ENCODE results near the gene BTK.
"Not testable (repeated sequence)": the region's sequence is repeated elsewhere in the genome, so short reads cannot be mapped to it uniquely, and the experiment has no call there.

BTK gene

GRCh38 chrX:101362757-101363156 lies 23.2 kb downstream of the BTK start:
- H3K4me1 ChIP-seq (ENCODE audit: control insufficient read depth, low read depth, low read length) = no peaks in the 10 kb centered on the region
- no peak overlapping the region for H3K4me3 ChIP-seq (ENCODE audit: low read length)
- no peak overlapping the region for H3K27ac ChIP-seq (ENCODE audit: low read length)
- no peaks in the 10 kb centered on the region for H3K36me3 ChIP-seq (ENCODE audit: control insufficient read depth, low read depth, low read length)
- H3K27me3 ChIP-seq (ENCODE audit: control insufficient read depth, insufficient read depth, low read length) = no peaks in the 10 kb centered on the region
- H3K9ac ChIP-seq (ENCODE audit: low read length) = no peak overlapping the region
- no peaks in the 10 kb centered on the region for H3K9me3 ChIP-seq (ENCODE audit: control insufficient read depth, low read depth, low read length)

- Histone ChIP-seq H3K27me3 (ENCODE audit: control insufficient read depth, insufficient read depth, low read length) (no peaks in the 10 kb centered on the region), H3K9ac (ENCODE audit: low read length) (no peak overlapping the region), H3K4me3 (ENCODE audit: low read length) (no peak overlapping the region), H3K9me3 (ENCODE audit: control insufficient read depth, low read depth, low read length) (no peaks in the 10 kb centered on the region), H3K4me1 (ENCODE audit: control insufficient read depth, low read depth, low read length) (no peaks in the 10 kb centered on the region), H3K36me3 (ENCODE audit: control insufficient read depth, low read depth, low read length) (no peaks in the 10 kb centered on the region), H3K27ac (ENCODE audit: low read length) (no peak overlapping the region)
Observed at GRCh38 chrX:101362116-101362515, 23.9 kb downstream of the BTK start.

GRCh38 chrX:101360390-101360789 lies 25.6 kb downstream of the BTK start:
- Histone ChIP-seq H3K4me1 (ENCODE audit: control insufficient read depth, low read depth, low read length) (no peaks in the 10 kb centered on the region), H3K4me3 (ENCODE audit: low read length) (no peak overlapping the region), H3K36me3 (ENCODE audit: control insufficient read depth, low read depth, low read length) (no peaks in the 10 kb centered on the region), H3K9ac (ENCODE audit: low read length) (no peak overlapping the region), H3K27ac (ENCODE audit: low read length) (no peak overlapping the region), H3K9me3 (ENCODE audit: control insufficient read depth, low read depth, low read length) (no peaks in the 10 kb centered on the region), H3K27me3 (ENCODE audit: control insufficient read depth, insufficient read depth, low read length) (no peaks in the 10 kb centered on the region)

GRCh38 chrX:101359966-101360365 lies 26.0 kb downstream of the BTK start:
- no peak overlapping the region for H3K27ac ChIP-seq (ENCODE audit: low read length)
- H3K9me3 ChIP-seq (ENCODE audit: control insufficient read depth, low read depth, low read length) = no peaks in the 10 kb centered on the region
- H3K4me3 ChIP-seq (ENCODE audit: low read length) = no peak overlapping the region
- no peaks in the 10 kb centered on the region for H3K27me3 ChIP-seq (ENCODE audit: control insufficient read depth, insufficient read depth, low read length)
- no peak overlapping the region for H3K9ac ChIP-seq (ENCODE audit: low read length)
- H3K4me1 ChIP-seq (ENCODE audit: control insufficient read depth, low read depth, low read length) = no peaks in the 10 kb centered on the region
- no peaks in the 10 kb centered on the region for H3K36me3 ChIP-seq (ENCODE audit: control insufficient read depth, low read depth, low read length)

- no peak overlapping the region for H3K4me3 ChIP-seq (ENCODE audit: low read length)
- no peaks in the 10 kb centered on the region for H3K36me3 ChIP-seq (ENCODE audit: control insufficient read depth, low read depth, low read length)
- H3K4me1 ChIP-seq (ENCODE audit: control insufficient read depth, low read depth, low read length) = no peaks in the 10 kb centered on the region
- H3K9ac ChIP-seq (ENCODE audit: low read length) = no peak overlapping the region
- no peaks in the 10 kb centered on the region for H3K9me3 ChIP-seq (ENCODE audit: control insufficient read depth, low read depth, low read length)
- H3K27ac ChIP-seq (ENCODE audit: low read length) = no peak overlapping the region
- H3K27me3 ChIP-seq (ENCODE audit: control insufficient read depth, insufficient read depth, low read length) = no peaks in the 10 kb centered on the region
Observed at GRCh38 chrX:101357166-101357795, 28.7 kb downstream of the BTK start.

- peak overlapping the region; percentile 78 for H3K4me3 ChIP-seq (ENCODE audit: low read length)
- peaks cover 7% of the 10 kb centered on the region for H3K4me1 ChIP-seq (ENCODE audit: control insufficient read depth, low read depth, low read length)
- no peaks in the 10 kb centered on the region for H3K27me3 ChIP-seq (ENCODE audit: control insufficient read depth, insufficient read depth, low read length)
- H3K9me3 ChIP-seq (ENCODE audit: control insufficient read depth, low read depth, low read length) = no peaks in the 10 kb centered on the region
- peaks cover 26% of the 10 kb centered on the region for H3K36me3 ChIP-seq (ENCODE audit: control insufficient read depth, low read depth, low read length)
- H3K27ac ChIP-seq (ENCODE audit: low read length) = peak overlapping the region; percentile 4
- H3K9ac ChIP-seq (ENCODE audit: low read length) = peak overlapping the region; percentile 86
Observed at GRCh38 chrX:101349193-101349562, 36.8 kb downstream of the BTK start.

- H3K27me3 ChIP-seq (ENCODE audit: control insufficient read depth, insufficient read depth, low read length) = no peaks in the 10 kb centered on the region
- H3K9ac ChIP-seq (ENCODE audit: low read length) = peak within 1 kb of the TSS; percentile 86
- H3K9me3 ChIP-seq (ENCODE audit: control insufficient read depth, low read depth, low read length) = no peaks in the 10 kb centered on the region
- H3K36me3 ChIP-seq (ENCODE audit: control insufficient read depth, low read depth, low read length) = peaks cover 28% of the 10 kb centered on the region
- peak within 1 kb of the TSS; percentile 78 for H3K4me3 ChIP-seq (ENCODE audit: low read length)
- H3K4me1 ChIP-seq (ENCODE audit: control insufficient read depth, low read depth, low read length) = peaks cover 7% of the 10 kb centered on the region
- peak within 1 kb of the TSS; percentile 79 for H3K27ac ChIP-seq (ENCODE audit: low read length)
Observed at GRCh38 chrX:101348452-101349192, 37.4 kb downstream of the BTK start, which contains the start of gene TIMM8A. TSS of gene TIMM8A (minus strand) at chrX:101348742. CDS start at chrX:101348664, 78 bp downstream.

GRCh38 chrX:101347859-101348451 lies 38.0 kb downstream of the BTK start:
- Histone ChIP-seq H3K9me3 (ENCODE audit: control insufficient read depth, low read depth, low read length) (no peaks in the 10 kb centered on the region), H3K4me3 (ENCODE audit: low read length) (peak overlapping the region; percentile 78), H3K4me1 (ENCODE audit: control insufficient read depth, low read depth, low read length) (peaks cover 7% of the 10 kb centered on the region), H3K36me3 (ENCODE audit: control insufficient read depth, low read depth, low read length) (peaks cover 32% of the 10 kb centered on the region), H3K9ac (ENCODE audit: low read length) (peak overlapping the region; percentile 86), H3K27me3 (ENCODE audit: control insufficient read depth, insufficient read depth, low read length) (no peaks in the 10 kb centered on the region), H3K27ac (ENCODE audit: low read length) (no peak overlapping the region)

GRCh38 chrX:101337776-101338271 lies 48.2 kb downstream of the BTK start:
- Histone ChIP-seq H3K36me3 (ENCODE audit: control insufficient read depth, low read depth, low read length) (no peaks in the 10 kb centered on the region), H3K4me3 (ENCODE audit: low read length) (no peak overlapping the region), H3K9me3 (ENCODE audit: control insufficient read depth, low read depth, low read length) (no peaks in the 10 kb centered on the region), H3K9ac (ENCODE audit: low read length) (no peak overlapping the region), H3K27me3 (ENCODE audit: control insufficient read depth, insufficient read depth, low read length) (no peaks in the 10 kb centered on the region), H3K27ac (ENCODE audit: low read length) (no peak overlapping the region), H3K4me1 (ENCODE audit: control insufficient read depth, low read depth, low read length) (no peaks in the 10 kb centered on the region)

- H3K36me3 ChIP-seq (ENCODE audit: control insufficient read depth, low read depth, low read length); H3K27me3 ChIP-seq (ENCODE audit: control insufficient read depth, insufficient read depth, low read length); H3K4me3 ChIP-seq (ENCODE audit: low read length); H3K9ac ChIP-seq (ENCODE audit: low read length); H3K4me1 ChIP-seq (ENCODE audit: control insufficient read depth, low read depth, low read length); H3K9me3 ChIP-seq (ENCODE audit: control insufficient read depth, low read depth, low read length); H3K27ac ChIP-seq (ENCODE audit: low read length): not testable (repeated sequence)
Observed at GRCh38 chrX:101334310-101334709, 51.7 kb downstream of the BTK start.

- H3K4me3 ChIP-seq (ENCODE audit: low read length); H3K4me1 ChIP-seq (ENCODE audit: control insufficient read depth, low read depth, low read length); H3K36me3 ChIP-seq (ENCODE audit: control insufficient read depth, low read depth, low read length); H3K9me3 ChIP-seq (ENCODE audit: control insufficient read depth, low read depth, low read length); H3K27ac ChIP-seq (ENCODE audit: low read length); H3K9ac ChIP-seq (ENCODE audit: low read length); H3K27me3 ChIP-seq (ENCODE audit: control insufficient read depth, insufficient read depth, low read length): not testable (repeated sequence)
Observed at GRCh38 chrX:101326600-101326999, 59.4 kb downstream of the BTK start.

All from iPS-18a (cell line).